Mesodermal cell (in vitro differentiated cells): Measurements from ENCODE around the gene IL18BP.
A peak's percentile ranks its signal among the peaks of the same experiment; 100 is the strongest.

ENCODE experiments used
- H3K27ac ChIP-seq: 2 replicates; pipeline ENCODE4 v1.7.0; 2013; ENCODE audit warnings: mild to moderate bottlenecking, low read depth, low read length, moderate library complexity; ENCODE audit not compliant: severe bottlenecking
- H3K36me3 ChIP-seq: 2 replicates; pipeline ENCODE4 v1.7.1; 2013; ENCODE audit warnings: mild to moderate bottlenecking, low read length, moderate library complexity; ENCODE audit not compliant: control insufficient read depth, insufficient read depth
- H3K4me1 ChIP-seq: one replicate; pipeline ENCODE4 v1.7.1; 2013; ENCODE audit warnings: mild to moderate bottlenecking, low read length; ENCODE audit not compliant: insufficient read depth, control insufficient read depth, poor library complexity, severe bottlenecking
- H3K4me3 ChIP-seq: 2 replicates; pipeline ENCODE4 v1.7.0; 2013; ENCODE audit warnings: low read length, control low read depth, mild to moderate bottlenecking; ENCODE audit not compliant: insufficient read depth, poor library complexity, severe bottlenecking; ENCODE audit errors: extremely low read depth
- H3K9me3 ChIP-seq: 2 replicates; pipeline ENCODE4 v1.7.1; 2013; ENCODE audit warnings: mild to moderate bottlenecking, low read length, moderate library complexity; ENCODE audit not compliant: control insufficient read depth
- WGBS, 2 experiments: methylation state at CpG; one replicate each; pipeline ENCODE4 v1.1.5; 2013; ENCODE audit warnings: missing lambda C conversion rate in 2 of 2; ENCODE audit not compliant: insufficient coverage in 2 of 2; 5-methylcytosine and 5-hydroxymethylcytosine counted together

IL18BP gene

GRCh38 chr11:71996517-71996916, 2.2 kb upstream of the IL18BP start:
- 97 to 100% methylated on average over 2 to 4 of the region's 4 CpGs for WGBS, 2 experiments
- H3K4me3 ChIP-seq = no peak overlapping the region
- H3K36me3 ChIP-seq = peaks cover 33% of the 10 kb centered on the region
- no peak overlapping the region for H3K27ac ChIP-seq
- H3K9me3 ChIP-seq = no peaks in the 10 kb centered on the region
- H3K4me1 ChIP-seq = no peaks in the 10 kb centered on the region

- WGBS, 2 experiments = 93% methylated on average over 6 of the region's 8 CpGs
- Histone ChIP-seq H3K4me1 (no peaks in the 10 kb centered on the region), H3K4me3 (no peak overlapping the region), H3K36me3 (peaks cover 33% of the 10 kb centered on the region), H3K27ac (no peak overlapping the region), H3K9me3 (no peaks in the 10 kb centered on the region)
These were observed 1.8 kb upstream of the IL18BP start for GRCh38 chr11:71996946-71997345.

- no peaks in the 10 kb centered on the region for H3K4me1 ChIP-seq
- no peak overlapping the region for H3K27ac ChIP-seq
- WGBS, 2 experiments = 83 to 100% methylated on average over 1 to 2 of the region's 3 CpGs
- peaks cover 39% of the 10 kb centered on the region for H3K36me3 ChIP-seq
- H3K9me3 ChIP-seq = no peaks in the 10 kb centered on the region
- H3K4me3 ChIP-seq = no peak overlapping the region
These were observed 1.1 kb upstream of the IL18BP start for GRCh38 chr11:71997594-71997993.

- H3K36me3 ChIP-seq = peaks cover 44% of the 10 kb centered on the region
These were observed 648 bp upstream of the IL18BP start for GRCh38 chr11:71998061-71998460.

GRCh38 chr11:71999362-71999761, 653 bp downstream of the IL18BP start:
- Histone ChIP-seq H3K36me3 (peaks cover 57% of the 10 kb centered on the region), H3K4me3 (no peak overlapping the region), H3K4me1 (no peaks in the 10 kb centered on the region), H3K27ac (peak overlapping the region; percentile 5), H3K9me3 (no peaks in the 10 kb centered on the region)
- WGBS, 2 experiments = 92 to 94% methylated on average over 2 of the region's 2 CpGs

More at GRCh38 chr11:71998061-71998460, 648 bp upstream of the IL18BP start:
- no peaks in the 10 kb centered on the region for H3K4me1 ChIP-seq
- 100% methylated on average over 1 to 2 of the region's 2 CpGs for WGBS, 2 experiments
- H3K9me3 ChIP-seq = no peaks in the 10 kb centered on the region
- no peak overlapping the region for H3K4me3 ChIP-seq
- no peak overlapping the region for H3K27ac ChIP-seq

GRCh38 chr11:71999798-72000197, 1.1 kb downstream of the IL18BP start:
- Histone ChIP-seq H3K36me3 (peaks cover 61% of the 10 kb centered on the region), H3K4me3 (no peak overlapping the region), H3K4me1 (no peaks in the 10 kb centered on the region), H3K9me3 (no peaks in the 10 kb centered on the region), H3K27ac (peak overlapping the region; percentile 5)
- WGBS, 2 experiments = 98% methylated on average over 5 to 6 of the region's 8 CpGs

GRCh38 chr11:72000202-72000867, 1.6 kb downstream of the IL18BP start:
- Histone ChIP-seq H3K36me3 (peaks cover 66% of the 10 kb centered on the region), H3K9me3 (no peaks in the 10 kb centered on the region), H3K4me3 (no peak overlapping the region), H3K27ac (no peak overlapping the region), H3K4me1 (no peaks in the 10 kb centered on the region)
- WGBS, 2 experiments = 87 to 98% methylated on average over 8 to 9 of the region's 10 CpGs

GRCh38 chr11:72001285-72001684, 2.6 kb downstream of the IL18BP start:
- Histone ChIP-seq H3K4me1 (no peaks in the 10 kb centered on the region), H3K4me3 (no peak overlapping the region), H3K9me3 (no peaks in the 10 kb centered on the region), H3K27ac (no peak overlapping the region), H3K36me3 (peaks cover 75% of the 10 kb centered on the region)
- 93 to 98% methylated on average over 9 to 11 of the region's 11 CpGs for WGBS, 2 experiments

- H3K4me3 ChIP-seq = no peak overlapping the region
- H3K9me3 ChIP-seq = no peaks in the 10 kb centered on the region
- H3K4me1 ChIP-seq = no peaks in the 10 kb centered on the region
- 95% methylated on average over 8 to 9 of the region's 10 CpGs for WGBS, 2 experiments
- H3K36me3 ChIP-seq = peaks cover 78% of the 10 kb centered on the region
- H3K27ac ChIP-seq = peak overlapping the region; percentile 41
These were observed 3.3 kb downstream of the IL18BP start for GRCh38 chr11:72001834-72002591.

GRCh38 chr11:72002841-72003775, 4.4 kb downstream of the IL18BP start:
- Histone ChIP-seq H3K9me3 (no peaks in the 10 kb centered on the region), H3K4me1 (no peaks in the 10 kb centered on the region), H3K4me3 (no peak overlapping the region), H3K27ac (no peak overlapping the region), H3K36me3 (peaks cover 89% of the 10 kb centered on the region)
- 95 to 97% methylated on average over 7 to 9 of the region's 12 CpGs for WGBS, 2 experiments
